ENCODE results near the gene PPP1R26.

Gene PPP1R26

GRCh38 chr9:135489188-135489906, 9.8 kb downstream of the PPP1R26 start:
- DNase-seq (ENCODE audit: low read depth in 2 of 2), result no peak

- no peak for DNase-seq (ENCODE audit: low read depth in 2 of 2)
Measured at GRCh38 chr9:135490166-135490870, 10.7 kb downstream of the PPP1R26 start.

- DNase-seq (ENCODE audit: low read depth in 2 of 2), result no peak
Measured at GRCh38 chr9:135490980-135491464, 11.4 kb downstream of the PPP1R26 start.

GRCh38 chr9:135491764-135492163, 12.2 kb downstream of the PPP1R26 start:
- no peak for DNase-seq (ENCODE audit: low read depth in 2 of 2)

- no peak for DNase-seq (ENCODE audit: low read depth in 2 of 2)
Measured at GRCh38 chr9:135492886-135493669, 13.5 kb downstream of the PPP1R26 start.

GRCh38 chr9:135494791-135495559, 15.4 kb downstream of the PPP1R26 start:
- no peak for DNase-seq (ENCODE audit: low read depth in 2 of 2)

- no peak for DNase-seq (ENCODE audit: low read depth in 2 of 2)
Measured at GRCh38 chr9:135498381-135499126, 19.0 kb downstream of the PPP1R26 start.

GRCh38 chr9:135499326-135500070, 19.9 kb downstream of the PPP1R26 start:
- DNase-seq (ENCODE audit: low read depth in 2 of 2), result peak; percentile 81 to 83

GRCh38 chr9:135500071-135500524, 20.5 kb downstream of the PPP1R26 start:
- no peak for DNase-seq (ENCODE audit: low read depth in 2 of 2)

GRCh38 chr9:135500525-135501260, 21.1 kb downstream of the PPP1R26 start, which contains the start of gene MRPS2:
Gene MRPS2, plus strand, starts transcription at chr9:135500682. Its CDS starts 29 bp downstream, at chr9:135500711.
- peak; percentile 66 to 73 for DNase-seq (ENCODE audit: low read depth in 2 of 2)

- DNase-seq (ENCODE audit: low read depth in 2 of 2), result no peak
Measured at GRCh38 chr9:135501261-135502167, 21.9 kb downstream of the PPP1R26 start.

- no peak for DNase-seq (ENCODE audit: low read depth in 2 of 2)
Measured at GRCh38 chr9:135502168-135502872, 22.7 kb downstream of the PPP1R26 start.

GRCh38 chr9:135502873-135503321, 23.3 kb downstream of the PPP1R26 start:
- DNase-seq (ENCODE audit: low read depth in 2 of 2), result no peak

- no peak for DNase-seq (ENCODE audit: low read depth in 2 of 2)
Measured at GRCh38 chr9:135503371-135504261, 24.0 kb downstream of the PPP1R26 start.

- DNase-seq (ENCODE audit: low read depth in 2 of 2), result peak; percentile 9 to 25
Measured at GRCh38 chr9:135504262-135505243, 25.0 kb downstream of the PPP1R26 start.
